GM19240 (cell line): ENCODE measurements around the gene MLLT1.
A peak's percentile ranks its signal among the peaks of the same experiment; 100 is the strongest.

Experiments
- DNase-seq: peaks from one replicate; pipeline ENCODE4 v3.0.0; 2011; ENCODE audit warnings: low spot score; ENCODE audit not compliant: insufficient read length

The MLLT1 gene

DNA sequence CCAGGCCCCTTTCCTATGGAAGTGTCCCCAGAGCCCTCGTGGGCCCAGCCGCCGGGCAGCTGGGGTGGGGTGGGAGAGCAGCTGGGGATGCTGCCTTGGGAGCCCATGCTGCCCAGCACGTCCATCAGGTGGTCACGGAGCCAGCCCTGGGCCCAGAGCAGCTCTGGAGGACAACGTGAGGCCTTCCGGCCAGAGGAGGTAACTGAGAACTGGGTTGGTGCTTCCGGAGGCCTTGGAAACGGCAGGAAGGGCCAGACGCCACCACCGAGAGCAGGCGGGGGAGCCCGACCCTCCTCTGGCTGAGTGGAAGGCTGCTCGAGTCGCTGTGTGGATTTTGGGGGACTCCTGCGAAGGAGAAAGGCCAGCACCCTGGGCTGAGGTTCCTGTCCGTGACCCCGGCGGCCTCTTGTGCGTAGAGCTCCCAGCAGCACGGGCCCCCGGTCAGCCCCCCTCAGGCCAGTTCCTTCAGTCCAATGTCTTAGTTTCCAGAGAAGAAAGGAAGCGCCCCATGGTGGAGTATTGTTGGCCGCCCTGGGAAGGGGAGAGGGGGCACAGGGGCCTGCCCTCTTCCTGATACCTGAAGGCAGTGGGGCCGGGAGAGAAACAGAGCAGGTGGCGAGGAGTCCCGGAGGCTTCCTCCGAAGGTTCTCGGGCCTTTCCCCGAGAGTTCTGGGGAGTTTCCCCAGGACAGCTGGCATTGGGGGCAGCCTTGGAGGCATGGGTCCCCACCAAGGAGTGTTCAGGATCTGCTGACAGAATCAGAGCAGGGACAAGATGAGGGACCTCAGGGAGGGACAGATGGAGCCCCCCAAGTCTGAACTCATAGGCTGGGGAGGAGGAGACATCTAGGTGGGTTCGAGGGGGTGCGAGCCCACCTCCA is 68.8 kb downstream of the MLLT1 start:
- no peak for DNase-seq

DNA sequence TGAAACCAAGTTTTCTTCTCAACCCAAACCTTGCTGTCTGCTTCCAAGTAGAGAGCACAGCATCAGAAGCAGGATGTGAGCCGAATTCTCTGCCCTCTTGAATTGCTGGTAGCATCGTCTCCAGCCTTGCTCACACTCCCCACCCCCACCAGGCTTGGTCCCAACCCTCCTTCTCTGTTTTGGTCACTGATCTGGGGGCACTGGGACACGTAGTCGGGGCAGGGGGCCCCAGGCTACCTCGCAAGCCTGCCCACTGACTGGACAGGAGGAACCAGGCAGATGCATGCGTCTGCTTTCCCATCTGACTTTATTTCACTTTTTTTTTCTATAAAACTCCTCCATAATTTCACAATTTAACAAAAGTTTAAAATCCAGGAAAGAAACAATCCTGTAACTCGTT is 69.7 kb downstream of the MLLT1 start:
- DNase-seq, result no peak

DNA sequence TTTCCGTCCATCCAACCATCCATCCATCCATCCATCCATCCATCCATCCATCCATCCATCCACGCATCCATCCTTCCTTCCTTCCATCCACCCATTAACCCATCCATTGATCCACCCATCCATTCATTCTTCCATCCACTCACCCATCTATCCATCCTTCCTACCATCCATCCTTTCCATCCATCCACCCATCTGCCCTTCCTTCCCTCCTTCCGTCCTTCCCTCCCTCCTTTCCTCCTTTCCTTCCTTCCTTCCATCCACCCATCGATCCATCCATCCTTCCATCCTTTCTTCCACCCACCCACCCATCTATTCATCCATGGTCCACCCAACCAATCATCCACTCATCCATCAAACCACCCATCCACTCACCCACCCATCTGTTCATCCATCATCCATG is 70.1 kb downstream of the MLLT1 start:
- DNase-seq, result no peak

DNA sequence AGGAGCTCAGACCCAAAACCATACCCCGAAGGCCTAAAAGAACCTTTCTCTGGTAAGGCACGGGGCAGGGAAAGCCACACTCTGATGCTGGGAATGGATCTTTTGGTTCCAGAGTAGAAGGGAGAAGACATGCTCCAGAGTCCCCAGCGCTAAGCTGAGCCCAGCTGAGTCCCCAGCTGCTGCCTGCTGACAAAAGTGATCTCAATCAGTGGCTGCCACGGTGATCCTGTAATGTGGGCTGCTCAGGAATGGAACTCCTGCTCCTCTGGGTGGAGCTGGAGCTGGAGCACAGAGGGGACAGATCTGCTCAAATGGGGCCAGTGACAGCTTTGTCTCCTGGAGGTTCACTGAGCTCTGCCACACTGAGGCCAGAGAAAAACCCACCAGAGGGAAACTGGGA is 70.5 kb downstream of the MLLT1 start:
- no peak for DNase-seq

DNA sequence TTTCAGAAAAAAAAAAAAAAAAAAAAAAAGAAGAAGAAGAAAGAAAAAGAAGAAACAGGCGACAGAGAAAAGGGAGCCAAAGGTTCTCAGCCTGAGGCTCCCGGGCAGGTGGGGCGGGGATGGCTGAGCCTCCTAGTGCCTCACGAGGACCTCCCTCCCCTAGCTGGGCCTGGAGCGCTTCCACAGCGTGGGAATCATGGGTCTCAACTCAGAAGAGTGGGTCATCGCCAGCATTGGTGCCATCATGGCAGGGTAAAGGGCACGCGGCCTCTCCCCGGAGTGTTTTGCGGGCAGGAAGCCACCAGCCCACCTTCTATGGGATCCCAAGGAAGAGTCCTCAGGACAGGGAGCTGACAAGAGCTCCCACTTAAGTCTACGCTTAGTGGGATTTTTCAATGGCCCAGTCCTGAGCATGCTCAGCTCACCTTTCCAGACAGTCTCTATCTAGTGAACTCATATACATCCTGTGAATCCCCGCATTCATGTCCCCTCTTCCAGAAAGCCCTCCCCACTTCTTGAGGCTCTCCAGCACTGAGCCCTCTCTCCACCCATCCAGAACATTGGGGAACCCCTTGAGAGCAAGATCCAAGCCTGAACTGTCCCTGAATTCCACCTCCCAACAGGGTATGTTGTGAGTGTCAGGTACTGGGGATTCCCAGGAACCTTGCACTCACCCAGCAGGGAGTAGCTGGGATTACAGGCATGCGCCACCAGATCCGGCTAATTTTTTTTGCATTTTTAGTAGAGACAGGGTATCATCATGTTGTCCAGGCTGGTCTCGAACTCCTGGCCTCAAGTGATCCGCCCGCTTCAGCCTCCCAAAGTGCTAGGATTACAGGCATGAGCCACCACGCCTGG is 74.7 kb downstream of the MLLT1 start:
- DNase-seq, result no peak

DNA sequence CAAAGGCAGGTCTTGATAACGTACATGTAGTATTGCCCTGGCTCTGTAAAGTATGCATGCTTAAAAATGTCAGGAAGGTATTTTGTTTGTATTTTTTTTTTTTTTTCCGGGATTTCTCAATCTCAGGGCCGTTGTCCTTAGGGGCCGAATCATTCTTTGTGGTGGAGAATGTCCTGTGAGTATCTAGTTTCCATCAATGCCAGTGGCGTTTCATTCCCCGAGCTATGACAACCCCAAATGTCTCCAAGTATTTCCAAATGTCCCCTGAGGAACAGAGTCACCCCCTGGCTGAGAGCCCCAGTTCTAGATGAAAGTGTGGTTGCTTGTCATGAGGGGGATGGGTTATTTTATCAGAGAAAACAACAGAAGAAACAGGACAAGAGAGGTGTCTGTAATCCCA is 75.6 kb downstream of the MLLT1 start:
- no peak for DNase-seq

DNA sequence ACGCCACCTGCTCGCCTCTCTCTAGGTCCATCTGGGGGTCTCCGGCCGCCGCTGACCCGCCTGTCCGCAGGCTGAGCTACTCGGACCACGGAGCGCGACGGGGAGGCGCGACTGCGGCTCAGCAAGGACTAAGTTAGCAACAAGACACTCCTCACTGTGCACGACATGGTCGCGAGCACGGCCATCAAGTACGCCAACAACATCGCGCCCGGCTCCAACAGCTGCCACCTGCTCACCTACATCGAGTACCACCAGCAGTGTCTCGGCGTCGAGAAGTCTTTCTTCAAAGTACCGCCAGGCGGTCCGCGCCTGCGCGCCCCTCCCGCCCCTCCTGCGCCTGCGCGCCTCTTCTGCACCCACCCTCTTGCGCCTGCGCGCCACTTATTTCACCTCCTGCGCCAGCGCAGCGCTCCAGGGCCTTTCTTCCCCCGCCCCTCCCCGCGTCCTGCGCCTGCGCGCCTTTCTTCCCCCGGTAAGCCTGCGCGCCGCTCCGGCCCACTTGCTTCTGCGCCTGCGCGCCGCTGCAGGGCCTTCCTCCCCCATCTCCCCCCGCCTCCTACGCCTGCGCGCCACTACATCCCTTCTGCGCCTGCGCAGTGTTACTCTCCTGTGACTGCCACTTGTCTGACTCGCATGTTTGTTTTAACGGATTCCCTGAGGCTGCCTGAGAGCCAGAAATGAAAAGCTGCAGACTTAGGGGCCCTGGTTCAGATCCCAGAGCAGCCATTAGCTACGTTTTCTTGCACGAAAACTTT is 80.4 kb downstream of the MLLT1 start:
- peak; percentile 94 for DNase-seq

DNA sequence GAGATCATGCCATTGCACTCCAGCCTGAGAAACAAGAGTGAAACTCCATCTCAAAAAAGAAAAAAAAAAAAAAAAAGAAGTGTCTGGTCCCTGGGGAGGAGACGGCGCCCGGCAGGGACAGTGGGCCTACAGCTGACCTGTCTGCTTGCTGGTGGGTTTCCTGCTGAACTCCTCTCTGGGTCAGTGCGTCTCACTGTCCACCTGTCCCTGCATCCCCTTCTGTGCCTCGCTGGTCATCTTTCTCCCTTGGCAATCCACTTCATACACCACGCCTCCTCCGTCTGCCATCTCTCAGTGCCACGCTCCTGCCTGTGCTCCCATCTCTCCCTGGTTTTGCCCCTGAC is 80.9 kb downstream of the MLLT1 start:
- no peak for DNase-seq

DNA sequence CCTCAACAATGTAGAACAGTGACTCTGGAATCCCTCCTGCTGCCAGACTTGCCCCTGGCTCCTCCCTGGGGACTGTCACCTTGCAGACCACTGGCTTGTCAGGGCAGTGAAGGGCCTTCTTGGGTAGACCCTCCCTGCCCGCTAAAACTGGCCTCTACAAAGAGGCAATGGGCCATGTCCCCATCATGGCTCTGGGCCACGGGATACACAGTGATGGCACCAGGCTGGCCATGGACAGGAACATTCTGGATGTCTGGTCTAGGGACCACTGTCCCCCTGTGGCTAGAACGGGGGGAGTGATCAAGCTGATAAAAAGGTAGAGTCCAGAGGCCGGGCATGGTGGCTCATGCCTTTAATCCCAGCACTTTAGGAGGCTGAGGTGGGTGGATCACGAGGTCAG is 83.4 kb downstream of the MLLT1 start:
- no peak for DNase-seq

DNA sequence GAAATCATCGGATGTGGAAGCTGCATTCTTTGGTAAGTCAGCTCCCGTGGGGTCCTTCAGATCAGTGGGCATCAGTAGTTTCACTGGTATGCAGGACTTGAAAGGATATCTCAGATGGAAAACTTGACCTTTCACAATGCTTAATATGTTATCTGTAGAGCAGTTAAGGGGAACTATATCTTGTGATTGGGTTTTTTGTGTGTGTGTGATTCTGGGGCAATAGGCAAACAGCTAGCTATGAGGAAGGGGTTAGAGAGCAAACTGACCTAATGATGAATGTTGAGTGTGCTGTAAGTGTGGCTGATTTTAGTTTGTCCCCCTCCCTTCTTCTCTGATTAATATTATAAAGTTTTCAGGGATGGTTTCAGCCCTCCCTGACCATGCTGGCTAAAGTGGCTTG is 91.0 kb downstream of the MLLT1 start:
- no peak for DNase-seq

DNA sequence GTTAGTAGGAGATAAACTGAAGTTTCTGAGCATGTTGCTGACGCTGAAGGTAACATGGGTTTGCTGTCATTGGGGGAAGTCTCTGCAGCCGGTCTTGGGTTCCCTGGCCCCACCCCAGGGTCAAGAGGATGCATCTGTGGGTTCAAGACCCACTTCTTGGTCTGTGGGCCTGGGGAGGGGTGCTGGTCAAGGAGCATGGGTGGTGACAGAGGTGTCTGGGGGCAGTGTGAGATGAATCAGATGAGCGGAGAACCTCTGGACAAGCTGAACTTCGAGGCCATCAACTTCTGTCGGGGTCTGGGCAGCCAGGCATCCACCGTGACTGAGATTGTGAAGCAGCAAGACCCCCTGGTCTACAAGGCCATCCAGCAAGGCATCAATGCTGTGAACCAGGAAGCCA is 92.4 kb downstream of the MLLT1 start:
- DNase-seq, result no peak

DNA sequence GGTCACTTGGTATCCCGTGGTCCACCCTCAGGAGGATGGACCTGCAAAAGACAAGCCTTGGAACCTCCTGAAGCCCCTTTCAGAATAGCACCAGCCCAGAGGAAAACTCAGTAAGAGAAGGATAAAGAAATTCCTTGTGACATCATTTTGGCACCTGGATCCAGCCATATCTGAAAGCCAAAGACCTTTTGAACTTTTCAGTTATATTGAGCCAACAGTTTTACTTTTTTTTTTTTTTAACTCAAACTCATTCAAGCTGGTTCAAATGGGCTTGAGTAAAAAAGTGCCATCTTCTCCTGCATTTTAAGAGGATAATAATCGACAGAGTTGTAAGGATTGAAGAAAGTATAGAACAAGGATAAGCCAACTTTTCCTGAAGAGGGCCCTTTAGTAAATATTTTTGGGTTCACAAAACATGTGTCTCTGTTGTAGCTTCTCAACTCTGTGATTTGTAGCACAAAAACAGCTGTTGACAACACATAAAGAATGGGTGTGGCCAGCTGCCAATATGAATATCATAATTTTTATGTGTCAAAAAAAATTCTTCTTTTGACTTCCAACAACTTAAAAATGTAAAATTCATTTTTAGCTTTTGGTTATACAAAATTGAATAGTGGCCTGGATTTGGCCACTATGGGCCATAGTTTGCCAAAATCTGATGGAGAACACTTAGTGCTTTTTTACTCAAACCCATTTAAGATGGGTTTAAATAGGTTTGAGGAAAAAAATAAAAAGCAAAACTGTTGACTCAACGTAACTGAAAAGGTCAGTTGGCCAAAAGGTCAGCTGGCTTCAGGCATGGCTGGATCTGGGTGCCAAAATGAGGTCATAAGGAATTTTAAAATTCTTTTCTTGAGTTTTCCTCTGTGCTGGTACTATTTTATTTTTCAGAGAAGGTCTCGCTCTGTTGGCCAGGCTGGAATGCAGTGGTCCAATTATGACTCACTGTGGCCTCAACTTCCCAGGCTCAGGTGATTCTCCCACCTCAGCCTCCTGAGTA is 93.6 kb downstream of the MLLT1 start:
- DNase-seq, result no peak

DNA sequence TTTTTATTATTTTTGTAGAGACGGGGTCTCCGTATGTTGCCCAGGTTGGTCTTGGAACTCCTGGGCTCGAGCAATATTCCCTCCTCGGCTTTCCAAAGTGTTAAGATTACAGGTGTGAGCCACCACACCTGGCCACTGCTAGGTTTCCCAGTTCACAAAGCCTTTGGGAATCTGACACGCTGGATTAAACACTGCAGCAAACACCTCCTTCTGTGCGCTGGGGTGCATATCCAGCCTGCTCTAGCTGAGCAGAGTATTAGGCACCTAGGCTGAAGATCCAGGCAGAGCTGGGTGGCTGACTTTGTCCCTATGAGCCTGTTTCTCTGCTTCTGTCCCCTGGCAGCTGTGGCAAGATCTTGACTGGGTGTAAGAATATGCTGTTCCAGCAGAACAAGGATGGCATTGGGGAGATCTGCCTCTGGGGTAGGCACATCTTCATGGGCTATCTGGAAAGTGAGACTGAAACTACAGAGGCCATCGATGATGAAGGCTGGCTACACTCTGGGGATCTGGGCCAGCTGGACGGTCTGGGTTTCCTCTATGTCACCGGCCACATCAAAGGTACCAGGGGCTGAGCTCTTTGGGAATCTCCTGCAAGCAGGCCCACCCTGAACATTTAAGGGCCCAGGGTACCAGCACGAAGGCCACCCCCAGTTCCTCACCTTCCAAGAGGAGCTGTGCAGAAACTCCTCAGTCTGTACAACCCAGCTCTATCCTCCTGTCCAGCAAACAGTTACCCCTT is 94.5 kb downstream of the MLLT1 start:
- DNase-seq, result no peak

DNA sequence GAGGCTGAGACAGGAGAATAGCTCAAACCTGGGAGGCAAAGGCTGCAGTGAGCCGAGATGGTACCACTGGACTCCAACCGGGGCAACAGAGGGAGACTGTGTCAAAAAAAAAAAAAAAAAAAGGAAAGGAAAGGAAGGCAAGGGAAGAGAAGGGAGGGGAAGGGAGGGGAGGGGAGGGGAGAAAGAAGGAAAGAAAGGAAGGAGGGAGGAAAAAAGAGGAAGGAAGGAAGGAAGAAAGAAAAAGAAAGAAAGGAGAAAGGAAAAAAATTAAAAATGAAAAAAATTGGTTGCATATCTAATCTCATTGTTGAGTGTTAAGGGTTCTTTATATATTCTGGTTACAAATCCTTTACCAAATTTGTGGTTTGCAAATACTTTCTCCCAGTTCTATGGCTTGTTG is 98.7 kb downstream of the MLLT1 start:
- DNase-seq, result no peak

DNA sequence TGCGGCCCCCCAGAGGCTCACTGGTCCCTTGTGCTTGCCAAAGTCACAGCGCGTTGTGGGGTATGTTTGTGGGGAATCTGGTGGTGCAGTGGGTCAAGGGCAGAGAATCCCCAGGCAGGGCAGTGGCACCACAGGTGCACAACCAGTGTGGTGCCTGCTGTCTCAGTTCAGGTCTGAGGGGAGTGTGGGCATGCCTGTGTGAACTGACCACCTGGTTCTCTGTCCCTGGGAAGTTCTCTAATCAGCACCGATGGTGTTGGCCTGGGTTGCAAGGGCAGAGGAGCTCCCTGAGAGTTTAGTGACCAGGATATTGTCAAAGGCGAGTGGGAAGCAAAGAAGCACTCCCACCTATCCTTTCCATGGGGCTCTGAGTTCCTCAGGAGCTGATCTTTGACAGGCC is 106.6 kb downstream of the MLLT1 start:
- no peak for DNase-seq

DNA sequence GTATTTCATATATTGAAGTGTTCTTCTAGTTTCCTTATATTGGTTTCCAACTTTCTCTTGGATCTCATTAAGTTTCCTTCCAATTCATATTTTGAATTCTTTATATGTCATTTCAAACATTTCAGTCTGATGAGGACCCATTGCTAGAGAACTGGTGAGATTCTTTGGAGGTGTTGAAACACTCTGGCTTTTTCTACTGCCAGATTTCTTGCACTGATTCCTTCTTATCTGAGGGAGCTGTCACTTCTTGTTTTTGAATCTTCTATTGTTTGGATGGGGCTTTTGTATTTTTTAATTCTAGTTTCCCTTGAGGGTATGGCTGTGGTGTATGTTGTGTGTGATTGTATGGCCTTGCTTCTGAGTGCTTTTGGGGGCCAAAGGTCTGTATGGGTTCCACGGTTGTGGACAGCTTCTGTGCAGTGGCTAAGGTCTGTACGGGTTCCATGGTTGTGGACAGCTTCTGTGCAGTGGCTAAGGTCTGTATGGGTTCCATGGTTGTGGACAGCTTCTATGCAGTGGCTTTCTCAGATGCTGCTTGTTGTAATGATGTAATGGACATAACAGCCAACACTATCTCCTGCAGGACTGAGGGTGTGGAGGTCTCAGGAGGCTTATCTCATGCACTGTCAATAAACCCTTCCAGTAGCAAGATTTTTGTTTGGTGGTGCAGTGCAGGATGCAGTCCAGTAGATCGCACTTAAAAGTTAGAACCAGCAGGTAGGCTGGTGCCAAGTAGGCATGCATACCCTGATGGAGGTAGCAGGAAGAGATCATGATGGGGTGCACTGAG is 107.5 kb downstream of the MLLT1 start:
- DNase-seq, result no peak

DNA sequence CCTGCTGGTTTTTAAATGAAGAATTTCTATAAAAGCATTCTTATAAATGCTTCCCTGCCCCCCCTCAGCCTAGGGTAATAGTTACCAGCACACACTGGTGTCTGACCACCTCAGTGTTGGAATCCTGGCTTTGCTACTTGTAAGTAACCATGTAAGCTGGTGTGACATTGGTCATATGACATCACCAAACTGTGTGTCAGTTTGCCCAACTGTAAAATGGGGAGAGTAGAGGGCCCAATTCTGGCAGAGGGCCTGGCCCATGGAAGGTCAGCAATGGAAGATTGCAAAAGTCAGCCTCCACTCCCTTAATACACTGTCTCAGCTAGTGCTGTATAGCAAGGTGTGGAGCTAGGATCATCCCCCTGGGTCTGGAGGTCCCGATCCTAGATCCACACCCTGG is 112.7 kb downstream of the MLLT1 start:
- no peak for DNase-seq

DNA sequence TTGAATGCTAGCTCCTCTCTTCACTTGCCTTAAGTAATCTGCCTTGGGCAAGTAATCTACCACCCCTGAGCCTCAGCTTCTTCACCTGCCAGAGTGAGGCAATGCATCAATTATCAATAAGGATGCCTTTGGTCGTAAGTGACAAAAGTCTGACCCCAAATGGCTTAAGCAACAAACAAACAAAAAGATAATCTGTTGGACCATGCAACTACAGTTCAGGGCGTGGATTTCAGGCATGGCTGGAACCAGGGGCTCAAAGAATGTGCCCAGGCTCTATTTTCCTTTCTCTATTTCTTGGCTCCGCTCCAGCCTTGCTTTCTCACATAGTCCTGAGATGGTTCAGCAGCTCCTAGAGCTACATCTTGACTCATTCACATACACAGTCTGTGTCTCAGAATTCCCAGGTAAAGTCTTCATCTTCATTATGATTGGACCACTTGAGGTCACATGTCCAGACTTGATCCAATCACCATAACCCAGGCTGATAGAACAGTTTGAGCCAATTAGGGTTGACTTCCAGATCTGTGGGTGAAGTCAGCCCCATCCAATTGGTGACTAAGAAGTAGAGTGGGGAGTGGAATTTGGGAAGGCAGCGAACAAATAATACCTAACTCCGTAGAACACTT is 114.8 kb downstream of the MLLT1 start:
- DNase-seq, result no peak
